Neural progenitor cell (in vitro differentiated cells): ENCODE data around the gene TMEM178B. TPM values are rescaled to one million over a fixed set of nuclear protein-coding genes. Genes with fewer than 3 reads are reported as not detected.

Experiments used
- DNase-seq: peaks from one replicate; pipeline ENCODE4 v3.0.0-alpha.2; 2016; ENCODE audit warnings: low spot score
- H2AFZ ChIP-seq: fragments of 200-600 bp; sonication (generic); replicated peaks from 2 replicates; pipeline ENCODE4 v1.6.1; 2016; ENCODE audit warnings: antibody characterized with exemption
- H3F3A ChIP-seq: fragments of 200-600 bp; sonication (generic); 2 replicates; pipeline ENCODE4 v1.6.1; 2016; ENCODE audit warnings: antibody characterized with exemption, low read depth
- H3K27ac ChIP-seq: fragments of 200-600 bp; sonication (generic); 2 replicates; pipeline ENCODE4 v1.5.1; 2016; ENCODE audit warnings: mild to moderate bottlenecking
- H3K27me3 ChIP-seq: fragments of 200-600 bp; sonication (generic); 2 replicates; pipeline ENCODE4 v1.6.1; 2016; ENCODE audit warnings: mild to moderate bottlenecking, moderate library complexity
- H3K36me3 ChIP-seq: fragments of 200-600 bp; sonication (generic); 2 replicates; pipeline ENCODE4 v1.5.1; 2016
- H3K4me1 ChIP-seq: fragments of 200-600 bp; sonication (generic); 2 replicates; pipeline ENCODE4 v1.6.1; 2016; ENCODE audit warnings: mixed run types
- H3K4me2 ChIP-seq: fragments of 200-600 bp; sonication (generic); 2 replicates; pipeline ENCODE4 v1.6.1; 2016
- H3K4me3 ChIP-seq: fragments of 200-600 bp; sonication (generic); 2 replicates; pipeline ENCODE4 v1.5.1; 2016
- H3K79me2 ChIP-seq: fragments of 200-600 bp; sonication (generic); 2 replicates; pipeline ENCODE4 v1.6.1; 2016; ENCODE audit warnings: low read depth
- H3K9ac ChIP-seq: fragments of 200-600 bp; sonication (generic); 2 replicates; pipeline ENCODE4 v1.6.1; 2016
- H3K9me3 ChIP-seq: fragments of 200-600 bp; sonication (generic); 2 replicates; pipeline ENCODE4 v1.5.1; 2016; ENCODE audit warnings: low read depth
- H4K20me1 ChIP-seq: fragments of 200-600 bp; sonication (generic); 2 replicates; pipeline ENCODE4 v1.6.1; 2016; ENCODE audit warnings: low read depth
- H3K27ac Mint-ChIP-seq: 3 replicates; pipeline ENCODE4 v1.8.0; 2021; ENCODE audit warnings: mixed read lengths
- H3K27me3 Mint-ChIP-seq: 2 replicates; pipeline ENCODE4 v1.8.0; 2022; ENCODE audit warnings: low read depth, mild to moderate bottlenecking, inconsistent platforms, moderate library complexity, mixed read lengths; ENCODE audit not compliant: insufficient read depth
- H3K36me3 Mint-ChIP-seq: 3 replicates; pipeline ENCODE4 v1.8.0; 2021; ENCODE audit warnings: mixed read lengths
- H3K4me1 Mint-ChIP-seq: 3 replicates; pipeline ENCODE4 v1.8.0; 2021; ENCODE audit warnings: mixed read lengths
- H3K4me3 Mint-ChIP-seq: 3 replicates; pipeline ENCODE4 v1.8.0; 2021; ENCODE audit warnings: mild to moderate bottlenecking, moderate library complexity, mixed read lengths
- H3K9me3 Mint-ChIP-seq: 3 replicates; pipeline ENCODE4 v1.8.0; 2020; ENCODE audit warnings: mixed read lengths
- CTCF ChIP-seq: fragments of 200-600 bp; sonication (generic); IDR thresholded peaks from 2 replicates; pipeline ENCODE4 v1.5.1; 2017; ENCODE audit warnings: antibody characterized with exemption, mild to moderate bottlenecking
- EZH2 ChIP-seq: fragments of 200-600 bp; sonication (generic); IDR thresholded peaks from 2 replicates; pipeline ENCODE4 v1.6.1; 2017; ENCODE audit warnings: antibody characterized with exemption, mild to moderate bottlenecking, moderate library complexity
- EZH2phosphoT487 ChIP-seq: fragments of 200-600 bp; sonication (generic); IDR thresholded peaks from 2 replicates; pipeline ENCODE4 v1.6.1; 2017; ENCODE audit warnings: antibody characterized with exemption
- total RNA-seq: library from RNA; depleted of rRNA; stranded (reverse); fragments of >200 nt; gene quantifications from 2 replicates; pipeline ENCODE4 v1.2.3, GENCODE V29; 2015; ENCODE audit warnings: low replicate concordance

Gene TMEM178B
- total RNA-seq, 1 donor from 2014 or later = 2.9 TPM

- TF ChIP-seq EZH2phosphoT487 = no peak
- TF ChIP-seq EZH2 = no peak
- TF ChIP-seq CTCF = no peak
- Mint-ChIP-seq H3K27ac (no peak overlapping the region), H3K4me1 (peaks cover 3% of the 10 kb centered on the region), H3K9me3 (no peaks in the 10 kb centered on the region), H3K36me3 (no peaks in the 10 kb centered on the region), H3K4me3 (no peak overlapping the region), H3K27me3 (no peaks in the 10 kb centered on the region)
- DNase-seq = no peak
- Histone ChIP-seq H4K20me1 (no peaks in the 10 kb centered on the region), H3K9me3 (no peaks in the 10 kb centered on the region), H3K36me3 (no peaks in the 10 kb centered on the region), H3K9ac (no peak overlapping the region), H3K4me1 (no peaks in the 10 kb centered on the region), H3K4me2 (no peak overlapping the region), H3K27ac (no peak overlapping the region), H3K4me3 (no peak overlapping the region), H3K27me3 (no peaks in the 10 kb centered on the region), H3F3A (no peaks in the 10 kb centered on the region), H2AFZ (no peak overlapping the region), H3K79me2 (no peaks in the 10 kb centered on the region)
These were observed 206.2 kb downstream of the TMEM178B start for GRCh38 chr7:141280100-141280499.

GRCh38 chr7:141281311-141281710 lies 207.4 kb downstream of the TMEM178B start:
- Histone ChIP-seq H3K36me3 (no peaks in the 10 kb centered on the region), H3F3A (no peaks in the 10 kb centered on the region), H3K9me3 (no peaks in the 10 kb centered on the region), H4K20me1 (no peaks in the 10 kb centered on the region), H2AFZ (no peak overlapping the region), H3K79me2 (no peaks in the 10 kb centered on the region), H3K27ac (no peak overlapping the region), H3K27me3 (no peaks in the 10 kb centered on the region), H3K4me3 (no peak overlapping the region), H3K9ac (no peak overlapping the region), H3K4me1 (no peaks in the 10 kb centered on the region), H3K4me2 (no peak overlapping the region)
- Mint-ChIP-seq H3K4me3 (no peak overlapping the region), H3K36me3 (no peaks in the 10 kb centered on the region), H3K4me1 (peaks cover 3% of the 10 kb centered on the region), H3K27me3 (no peaks in the 10 kb centered on the region), H3K9me3 (no peaks in the 10 kb centered on the region), H3K27ac (no peak overlapping the region)
- DNase-seq = no peak
- TF ChIP-seq EZH2 (no peak), CTCF (no peak), EZH2phosphoT487 (no peak)

DNA sequence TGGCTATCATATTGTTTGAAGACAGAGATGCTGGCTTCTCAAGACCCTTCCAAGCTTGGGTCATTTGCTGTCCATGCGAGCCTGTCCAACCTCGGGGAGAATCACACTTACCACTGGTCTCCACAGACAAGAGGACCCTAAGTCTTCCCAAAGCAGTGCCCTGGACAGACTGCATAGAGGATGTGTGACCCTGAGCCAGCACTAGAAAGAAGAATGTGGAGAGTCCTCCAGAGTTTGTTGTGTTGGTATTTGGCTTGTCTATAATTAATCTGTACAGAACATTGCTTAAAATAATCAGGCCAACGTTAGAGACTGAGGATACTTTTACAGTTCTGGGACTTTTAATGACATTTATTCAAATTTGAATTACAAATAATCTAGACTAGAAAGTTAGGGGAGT lies 212.7 kb downstream of the TMEM178B start:
- H4K20me1 ChIP-seq = peaks cover 3% of the 10 kb centered on the region
- no peak overlapping the region for H3K4me3 Mint-ChIP-seq
- no peaks in the 10 kb centered on the region for H3K36me3 ChIP-seq
- no peaks in the 10 kb centered on the region for H3K9me3 ChIP-seq
- H3K27me3 ChIP-seq = no peaks in the 10 kb centered on the region
- H3K4me3 ChIP-seq = no peak overlapping the region
- no peak overlapping the region for H3K27ac Mint-ChIP-seq
- no peak overlapping the region for H3K9ac ChIP-seq
- H3K27ac ChIP-seq = no peak overlapping the region
- no peak overlapping the region for H3K4me2 ChIP-seq
- peaks cover 17% of the 10 kb centered on the region for H3K4me1 Mint-ChIP-seq
- no peaks in the 10 kb centered on the region for H3K79me2 ChIP-seq
- H3K4me1 ChIP-seq = no peaks in the 10 kb centered on the region
- no peak for DNase-seq
- no peaks in the 10 kb centered on the region for H3K9me3 Mint-ChIP-seq
- peaks cover 5% of the 10 kb centered on the region for H3K27me3 Mint-ChIP-seq
- no peaks in the 10 kb centered on the region for H3F3A ChIP-seq
- no peak for TF ChIP-seq EZH2phosphoT487
- TF ChIP-seq EZH2 = no peak
- TF ChIP-seq CTCF = no peak
- H3K36me3 Mint-ChIP-seq = no peaks in the 10 kb centered on the region
- H2AFZ ChIP-seq = no peak overlapping the region
